ENCODE data around the gene NCCRP1. TPM values are rescaled to one million over a fixed set of nuclear protein-coding genes. Genes with fewer than 3 reads are reported as not detected.

Gene NCCRP1
- total and polyA plus RNA-seq, 2 experiments from 2014 or later: 2.5 to 7.0 TPM

GRCh38 chr19:39158646-39159260, 38.0 kb upstream of the NCCRP1 start:
- no peak overlapping the region for H3K27ac ChIP-seq
- no peak for DNase-seq (ENCODE audit: low spot score)
- H3K9me2 ChIP-seq (replicated peaks; ENCODE audit: insufficient read depth): no peaks in the 10 kb centered on the region
- H3K79me2 ChIP-seq: peaks cover 98% of the 10 kb centered on the region
- H3K4me3 ChIP-seq: no peak overlapping the region
- no peaks in the 10 kb centered on the region for H3K9me3 ChIP-seq (ENCODE audit: low read depth)
- WGBS (ENCODE audit: low lambda C conversion rate, missing lambda C conversion rate): 72% methylated on average over 12 of the region's 12 CpGs
- H3K36me3 ChIP-seq (replicated peaks; ENCODE audit: insufficient read depth, low read depth): no peaks in the 10 kb centered on the region
- peaks cover 65% of the 10 kb centered on the region for H4K20me1 ChIP-seq (ENCODE audit: insufficient read depth, poor library complexity, severe bottlenecking)
- H3K4me2 ChIP-seq: no peak overlapping the region
- H3K27me3 ChIP-seq: no peaks in the 10 kb centered on the region
- H3K4me1 ChIP-seq (ENCODE audit: insufficient read depth): peaks cover 63% of the 10 kb centered on the region
- TF ChIP-seq EZH2phosphoT487 (IDR thresholded peaks at IDR 0.05; ENCODE audit: low read depth, severe bottlenecking, unreplicated experiment) (no peak), EZH2 (IDR thresholded peaks at IDR 0.05; ENCODE audit: borderline replicate concordance) (no peak)
- TF ChIP-seq, protein P1, sequence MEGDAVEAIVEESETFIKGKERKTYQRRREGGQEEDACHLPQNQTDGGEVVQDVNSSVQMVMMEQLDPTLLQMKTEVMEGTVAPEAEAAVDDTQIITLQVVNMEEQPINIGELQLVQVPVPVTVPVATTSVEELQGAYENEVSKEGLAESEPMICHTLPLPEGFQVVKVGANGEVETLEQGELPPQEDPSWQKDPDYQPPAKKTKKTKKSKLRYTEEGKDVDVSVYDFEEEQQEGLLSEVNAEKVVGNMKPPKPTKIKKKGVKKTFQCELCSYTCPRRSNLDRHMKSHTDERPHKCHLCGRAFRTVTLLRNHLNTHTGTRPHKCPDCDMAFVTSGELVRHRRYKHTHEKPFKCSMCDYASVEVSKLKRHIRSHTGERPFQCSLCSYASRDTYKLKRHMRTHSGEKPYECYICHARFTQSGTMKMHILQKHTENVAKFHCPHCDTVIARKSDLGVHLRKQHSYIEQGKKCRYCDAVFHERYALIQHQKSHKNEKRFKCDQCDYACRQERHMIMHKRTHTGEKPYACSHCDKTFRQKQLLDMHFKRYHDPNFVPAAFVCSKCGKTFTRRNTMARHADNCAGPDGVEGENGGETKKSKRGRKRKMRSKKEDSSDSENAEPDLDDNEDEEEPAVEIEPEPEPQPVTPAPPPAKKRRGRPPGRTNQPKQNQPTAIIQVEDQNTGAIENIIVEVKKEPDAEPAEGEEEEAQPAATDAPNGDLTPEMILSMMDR (IDR thresholded peaks at IDR 0.05; ENCODE audit: poor library complexity): no peak
- H2AFZ ChIP-seq: no peak overlapping the region

- no peaks in the 10 kb centered on the region for H3K27me3 ChIP-seq
- H4K20me1 ChIP-seq (ENCODE audit: insufficient read depth, poor library complexity, severe bottlenecking): peaks cover 71% of the 10 kb centered on the region
- no peaks in the 10 kb centered on the region for H3K9me2 ChIP-seq (replicated peaks; ENCODE audit: insufficient read depth)
- WGBS (ENCODE audit: low lambda C conversion rate, missing lambda C conversion rate): 48% methylated on average over 8 of the region's 8 CpGs
- TF ChIP-seq EZH2 (IDR thresholded peaks at IDR 0.05; ENCODE audit: borderline replicate concordance) (no peak), EZH2phosphoT487 (IDR thresholded peaks at IDR 0.05; ENCODE audit: low read depth, severe bottlenecking, unreplicated experiment) (no peak)
- peak overlapping the region; percentile 45 for H3K4me2 ChIP-seq
- DNase-seq (ENCODE audit: low spot score): peak; percentile 77
- H3K36me3 ChIP-seq (replicated peaks; ENCODE audit: insufficient read depth, low read depth): no peaks in the 10 kb centered on the region
- H3K79me2 ChIP-seq: peaks cover 96% of the 10 kb centered on the region
- no peak overlapping the region for H2AFZ ChIP-seq
- H3K27ac ChIP-seq: peak overlapping the region; percentile 73
- H3K4me3 ChIP-seq: no peak overlapping the region
- peaks cover 47% of the 10 kb centered on the region for H3K4me1 ChIP-seq (ENCODE audit: insufficient read depth)
- H3K9me3 ChIP-seq (ENCODE audit: low read depth): no peaks in the 10 kb centered on the region
Measured at GRCh38 chr19:39160523-39160861, 36.3 kb upstream of the NCCRP1 start.

DNA sequence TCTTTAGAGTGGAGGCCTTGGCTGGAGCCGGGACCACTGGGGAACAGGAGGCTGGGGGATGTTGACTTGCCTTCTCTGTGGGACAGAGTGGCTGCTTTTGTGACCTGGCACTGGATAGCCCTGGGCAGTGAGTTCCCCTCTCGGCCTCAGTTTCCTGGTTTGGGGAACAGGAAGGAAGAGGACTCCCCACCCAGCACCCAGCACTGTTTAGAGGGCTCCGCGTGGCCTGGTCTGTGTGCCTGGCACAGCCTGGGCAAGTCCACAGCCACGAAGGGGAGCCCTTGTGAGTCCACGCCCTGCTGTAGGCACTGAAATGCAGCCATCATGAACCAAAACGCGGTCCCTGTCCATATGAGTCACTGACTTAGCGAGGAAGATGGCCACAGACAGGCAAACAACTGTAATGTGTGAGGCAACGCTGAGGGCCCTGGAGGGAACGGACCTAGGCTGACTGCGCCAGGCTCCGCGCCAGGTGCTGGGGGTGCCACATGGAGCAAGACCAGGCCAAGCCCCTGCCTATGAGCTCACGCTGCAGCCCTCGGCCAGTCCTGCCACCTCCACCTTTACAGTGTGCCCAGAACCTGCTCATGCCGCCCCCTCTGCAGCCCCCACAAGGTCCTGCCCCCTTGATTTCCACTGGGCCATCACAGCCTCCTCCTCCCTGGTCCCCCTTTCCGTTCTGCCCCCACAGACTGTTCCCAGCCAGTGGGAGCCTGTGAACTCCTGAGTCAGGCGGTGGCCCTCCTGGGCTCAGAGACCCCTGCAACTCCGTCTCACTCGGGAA, 35.7 kb upstream of the NCCRP1 start:
- Histone ChIP-seq H3K27me3 (no peaks in the 10 kb centered on the region), H3K36me3 (replicated peaks; ENCODE audit: insufficient read depth, low read depth) (no peaks in the 10 kb centered on the region), H3K4me2 (no peak overlapping the region), H4K20me1 (ENCODE audit: insufficient read depth, poor library complexity, severe bottlenecking) (peaks cover 71% of the 10 kb centered on the region), H3K4me1 (ENCODE audit: insufficient read depth) (peaks cover 43% of the 10 kb centered on the region), H3K27ac (peak overlapping the region; percentile 73), H3K9me3 (ENCODE audit: low read depth) (no peaks in the 10 kb centered on the region), H3K4me3 (no peak overlapping the region), H3K79me2 (peaks cover 96% of the 10 kb centered on the region), H3K9me2 (replicated peaks; ENCODE audit: insufficient read depth) (no peaks in the 10 kb centered on the region), H2AFZ (no peak overlapping the region)
- 92% methylated on average over 19 of the region's 21 CpGs for WGBS (ENCODE audit: low lambda C conversion rate, missing lambda C conversion rate)
- no peak for DNase-seq (ENCODE audit: low spot score)
- TF ChIP-seq EZH2 (IDR thresholded peaks at IDR 0.05; ENCODE audit: borderline replicate concordance): no peak
- no peak for TF ChIP-seq EZH2phosphoT487 (IDR thresholded peaks at IDR 0.05; ENCODE audit: low read depth, severe bottlenecking, unreplicated experiment)
- TF ChIP-seq, protein P1 (IDR thresholded peaks at IDR 0.05; ENCODE audit: poor library complexity): no peak

- no peaks in the 10 kb centered on the region for H3K27me3 ChIP-seq
- no peaks in the 10 kb centered on the region for H3K9me2 ChIP-seq (replicated peaks; ENCODE audit: insufficient read depth)
- no peak overlapping the region for H3K4me3 ChIP-seq
- H3K36me3 ChIP-seq (replicated peaks; ENCODE audit: insufficient read depth, low read depth): no peaks in the 10 kb centered on the region
- H3K79me2 ChIP-seq: peaks cover 95% of the 10 kb centered on the region
- peaks cover 41% of the 10 kb centered on the region for H3K4me1 ChIP-seq (ENCODE audit: insufficient read depth)
- H2AFZ ChIP-seq: no peak overlapping the region
- peaks cover 69% of the 10 kb centered on the region for H4K20me1 ChIP-seq (ENCODE audit: insufficient read depth, poor library complexity, severe bottlenecking)
- DNase-seq (ENCODE audit: low spot score): no peak
- H3K9me3 ChIP-seq (ENCODE audit: low read depth): no peaks in the 10 kb centered on the region
- no peak overlapping the region for H3K27ac ChIP-seq
- no peak overlapping the region for H3K4me2 ChIP-seq
- 92% methylated on average over 15 of the region's 15 CpGs for WGBS (ENCODE audit: low lambda C conversion rate, missing lambda C conversion rate)
- no peak for TF ChIP-seq EZH2phosphoT487 (IDR thresholded peaks at IDR 0.05; ENCODE audit: low read depth, severe bottlenecking, unreplicated experiment)
- TF ChIP-seq, protein P1 (IDR thresholded peaks at IDR 0.05; ENCODE audit: poor library complexity): no peak
- no peak for TF ChIP-seq EZH2 (IDR thresholded peaks at IDR 0.05; ENCODE audit: borderline replicate concordance)
Measured at GRCh38 chr19:39162441-39163043, 34.2 kb upstream of the NCCRP1 start.

All from hepatocyte (in vitro differentiated cells).